ENCODE data around the gene ISG20L2.
"Not testable (repeated sequence)": the region's sequence is repeated elsewhere in the genome, so short reads cannot be mapped to it uniquely, and the experiment has no call there.

The ISG20L2 gene

DNA sequence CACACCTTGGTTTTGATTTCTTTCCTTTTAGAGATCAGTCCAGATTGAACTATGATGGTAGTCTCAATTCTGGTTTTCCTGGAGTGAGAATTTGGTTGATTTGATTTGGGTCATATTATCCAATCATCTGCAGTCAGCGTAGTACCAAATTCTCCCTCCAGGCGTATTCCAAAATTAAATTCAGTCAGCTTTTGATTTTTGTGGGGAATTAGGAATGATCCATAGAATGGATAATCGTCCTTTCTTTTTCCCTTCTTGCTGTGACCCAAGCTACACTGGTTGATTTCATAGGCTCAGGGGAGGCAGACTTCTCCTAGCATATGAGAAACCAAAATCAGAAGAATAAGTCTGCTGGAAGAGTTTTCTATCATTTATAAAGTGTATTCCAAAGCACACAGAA, 43.7 kb upstream of the ISG20L2 start:
- H3K4me3 ChIP-seq (ENCODE audit: low read length), result no peak overlapping the region
- no peak for DNase-seq (ENCODE audit: low read depth)
- TF ChIP-seq, protein P1, sequence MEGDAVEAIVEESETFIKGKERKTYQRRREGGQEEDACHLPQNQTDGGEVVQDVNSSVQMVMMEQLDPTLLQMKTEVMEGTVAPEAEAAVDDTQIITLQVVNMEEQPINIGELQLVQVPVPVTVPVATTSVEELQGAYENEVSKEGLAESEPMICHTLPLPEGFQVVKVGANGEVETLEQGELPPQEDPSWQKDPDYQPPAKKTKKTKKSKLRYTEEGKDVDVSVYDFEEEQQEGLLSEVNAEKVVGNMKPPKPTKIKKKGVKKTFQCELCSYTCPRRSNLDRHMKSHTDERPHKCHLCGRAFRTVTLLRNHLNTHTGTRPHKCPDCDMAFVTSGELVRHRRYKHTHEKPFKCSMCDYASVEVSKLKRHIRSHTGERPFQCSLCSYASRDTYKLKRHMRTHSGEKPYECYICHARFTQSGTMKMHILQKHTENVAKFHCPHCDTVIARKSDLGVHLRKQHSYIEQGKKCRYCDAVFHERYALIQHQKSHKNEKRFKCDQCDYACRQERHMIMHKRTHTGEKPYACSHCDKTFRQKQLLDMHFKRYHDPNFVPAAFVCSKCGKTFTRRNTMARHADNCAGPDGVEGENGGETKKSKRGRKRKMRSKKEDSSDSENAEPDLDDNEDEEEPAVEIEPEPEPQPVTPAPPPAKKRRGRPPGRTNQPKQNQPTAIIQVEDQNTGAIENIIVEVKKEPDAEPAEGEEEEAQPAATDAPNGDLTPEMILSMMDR (IDR thresholded peaks at IDR 0.05; ENCODE audit: insufficient read depth, low read depth, low read length, missing control alignments), result no peak

DNA sequence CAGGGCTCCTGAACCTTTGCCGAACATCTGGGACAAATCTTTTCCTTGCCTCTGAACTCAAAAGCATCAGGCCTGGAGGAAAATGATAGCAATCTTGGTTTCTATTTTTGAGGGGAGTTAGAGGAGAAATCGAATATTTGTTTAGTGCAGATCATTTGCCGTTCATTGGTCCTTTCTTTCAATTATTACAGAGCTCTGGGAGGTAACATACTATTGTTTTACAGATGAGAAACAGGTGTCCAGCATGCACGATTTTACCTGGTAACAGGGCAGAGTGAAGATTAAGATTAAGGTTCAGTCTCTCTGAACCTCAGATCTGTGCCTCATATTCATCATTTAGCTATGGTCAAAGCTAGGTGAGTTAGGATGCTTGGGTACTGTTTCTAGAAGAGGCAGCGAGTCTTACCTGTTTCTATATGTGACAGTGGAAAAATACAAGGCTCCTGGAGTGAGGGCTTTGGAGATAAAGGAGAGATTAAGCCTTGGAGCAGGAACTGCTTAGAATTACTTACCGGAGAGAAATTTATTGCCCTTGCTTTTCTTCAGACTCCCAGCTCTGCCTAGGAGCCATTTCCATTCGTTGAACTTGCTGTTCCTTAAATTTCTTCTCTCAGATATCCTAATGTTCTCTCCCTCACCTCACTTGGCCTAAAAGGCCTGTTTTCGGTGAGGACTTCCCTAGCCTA, 40.2 kb upstream of the ISG20L2 start:
- TF ChIP-seq, protein P1 (IDR thresholded peaks at IDR 0.05; ENCODE audit: insufficient read depth, low read depth, low read length, missing control alignments), result no peak
- peak overlapping the region; percentile 92 for H3K4me3 ChIP-seq (ENCODE audit: low read length)
- no peak for DNase-seq (ENCODE audit: low read depth)

DNA sequence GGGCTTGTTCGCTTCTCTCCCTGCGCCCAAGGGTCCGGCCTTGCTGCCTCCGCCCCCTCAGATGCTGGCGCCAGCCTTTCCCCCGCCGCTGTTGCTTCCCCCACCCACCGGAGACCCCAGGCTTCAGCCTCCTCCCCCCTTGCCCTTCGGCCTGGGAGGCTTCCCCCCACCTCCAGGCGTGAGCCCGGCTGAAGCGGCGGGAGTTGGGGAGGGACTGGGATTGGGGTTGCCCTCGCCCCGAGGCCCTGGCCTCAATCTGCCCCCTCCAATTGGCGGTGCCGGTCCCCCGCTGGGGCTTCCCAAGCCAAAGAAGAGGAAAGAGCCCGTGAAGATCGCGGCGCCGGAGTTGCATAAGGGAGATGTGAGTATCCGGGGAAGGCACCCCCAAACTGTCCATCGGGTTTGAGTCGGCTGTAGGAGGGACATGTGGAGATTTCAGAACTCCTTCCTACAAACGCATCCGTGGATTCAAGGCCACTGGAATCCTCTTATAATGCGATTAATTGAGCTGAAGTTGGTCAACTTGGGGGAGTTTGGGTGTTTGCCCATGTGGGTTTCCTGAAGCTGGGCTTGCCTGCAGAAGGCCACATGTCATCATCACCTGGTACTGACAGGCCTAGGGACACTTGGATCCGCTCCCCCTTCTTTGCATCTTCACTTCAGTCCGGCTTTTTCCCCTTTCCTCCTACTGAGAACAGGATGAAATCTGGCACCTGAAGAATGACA, 39.5 kb upstream of the ISG20L2 start:
- TF ChIP-seq, protein P1 (IDR thresholded peaks at IDR 0.05; ENCODE audit: insufficient read depth, low read depth, low read length, missing control alignments), result no peak
- peak; percentile 30 for DNase-seq (ENCODE audit: low read depth)
- peak overlapping the region; percentile 92 for H3K4me3 ChIP-seq (ENCODE audit: low read length)

DNA sequence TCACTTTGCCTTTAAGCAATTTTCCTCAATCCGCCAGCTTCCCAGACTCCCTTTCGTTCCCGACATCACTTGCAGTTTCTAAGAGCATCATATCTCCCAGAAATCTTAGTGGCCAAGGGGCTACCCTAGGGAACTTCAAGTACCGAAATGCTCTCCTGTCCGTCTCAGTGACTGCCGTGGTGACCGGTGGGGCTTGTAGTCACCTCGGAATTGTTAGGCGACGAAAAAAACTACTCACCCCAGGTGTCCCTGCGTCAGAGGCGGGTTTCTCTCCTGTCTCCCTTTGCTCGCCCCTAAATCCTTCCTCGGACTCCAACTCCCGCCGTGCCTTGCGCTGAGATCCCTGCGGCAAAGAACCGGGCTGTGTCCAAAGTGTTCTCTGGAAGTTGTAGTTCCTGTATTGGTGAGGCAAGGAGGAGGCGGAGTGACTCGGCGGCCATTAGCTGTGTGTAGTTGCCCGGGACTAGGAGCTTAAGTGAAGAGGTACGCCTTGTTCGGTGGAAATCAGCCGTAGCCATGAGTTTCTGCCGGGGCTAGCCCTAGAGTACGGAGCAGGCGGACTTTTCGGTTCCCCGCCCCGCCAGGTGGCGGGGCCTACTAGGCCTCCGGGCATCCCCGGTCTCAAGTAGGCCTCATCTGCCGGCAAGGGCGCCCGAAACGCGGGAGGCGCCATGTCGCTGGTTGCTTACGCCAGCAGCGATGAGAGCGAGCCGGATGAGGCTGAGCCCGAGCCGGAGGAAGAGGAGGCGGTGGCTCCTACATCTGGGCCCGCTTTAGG, 38.7 kb upstream of the ISG20L2 start, which contains the start of gene PRCC:
PRCC (plus strand) TSS at position 435 of the 778 bp plus-strand sequence; CDS start at position 672, 237 bp downstream.
- H3K4me3 ChIP-seq (ENCODE audit: low read length), result peak within 1 kb of the TSS; percentile 92
- TF ChIP-seq, protein P1 (IDR thresholded peaks at IDR 0.05; ENCODE audit: insufficient read depth, low read depth, low read length, missing control alignments), result no peak
- DNase-seq (ENCODE audit: low read depth), result peak; percentile 100

DNA sequence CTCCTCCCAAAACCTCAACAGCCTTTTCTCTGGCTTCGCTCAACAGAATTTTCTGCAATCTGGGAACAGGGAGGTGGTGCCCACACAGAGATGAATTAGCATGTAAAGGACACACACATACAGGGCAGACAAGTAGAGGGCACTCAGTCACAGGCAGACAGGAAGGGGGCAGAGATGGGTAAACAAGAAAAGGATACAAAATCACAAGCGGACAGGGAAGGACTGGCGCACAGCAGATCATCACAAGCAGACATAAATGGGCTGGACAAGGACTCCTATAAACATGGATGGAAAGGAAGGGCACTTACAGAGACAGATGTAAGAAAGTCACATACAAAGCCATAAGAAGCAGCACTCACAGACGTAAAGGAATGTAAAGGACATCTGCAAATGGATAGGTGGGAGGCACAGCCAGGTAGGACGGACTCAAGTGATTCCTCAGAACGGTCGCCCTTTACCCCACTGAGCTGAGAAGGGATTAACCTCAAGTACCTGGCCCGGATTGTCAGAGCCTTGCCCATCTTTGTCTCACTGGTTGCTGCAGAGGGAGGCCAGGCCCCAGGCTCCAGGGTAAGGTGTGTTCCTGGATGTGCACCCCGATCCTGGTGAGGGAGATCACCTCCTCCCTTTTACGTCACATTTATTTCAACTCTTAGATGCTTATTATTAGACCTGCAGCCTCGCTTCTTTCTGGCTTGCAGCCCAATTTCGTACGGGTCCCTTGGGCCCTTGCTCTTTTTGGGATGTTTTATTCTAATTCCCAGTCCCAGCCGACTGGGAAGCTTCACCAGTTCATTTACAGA, 37.9 kb upstream of the ISG20L2 start:
- H3K4me3 ChIP-seq (ENCODE audit: low read length), result peak overlapping the region; percentile 92
- DNase-seq (ENCODE audit: low read depth), result peak; percentile 9

DNA sequence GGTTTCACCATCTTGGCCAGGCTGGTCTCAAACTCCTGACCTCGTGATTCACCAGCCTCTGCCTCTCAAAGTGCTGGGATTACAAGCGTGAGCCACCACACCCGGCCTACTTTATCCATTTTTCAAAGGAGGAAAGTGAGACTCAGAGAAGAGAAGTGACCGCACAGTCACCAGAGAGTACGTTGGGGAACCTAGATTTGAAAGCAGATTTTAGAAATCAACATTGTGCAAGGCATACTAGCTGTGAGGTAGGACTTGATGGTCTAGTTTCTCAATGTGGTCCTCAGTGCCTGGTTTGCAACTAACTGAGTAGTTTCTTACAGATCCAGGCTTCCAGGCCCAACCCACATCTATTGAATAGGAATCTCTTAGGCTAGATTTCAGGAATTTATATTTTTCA, 37.1 kb upstream of the ISG20L2 start:
- TF ChIP-seq, protein P1 (IDR thresholded peaks at IDR 0.05; ENCODE audit: insufficient read depth, low read depth, low read length, missing control alignments), result no peak
- H3K4me3 ChIP-seq (ENCODE audit: low read length), result peak overlapping the region; percentile 92
- no peak for DNase-seq (ENCODE audit: low read depth)

More for the DNA sequence above, 37.9 kb upstream of the ISG20L2 start:
- TF ChIP-seq, protein P1 (IDR thresholded peaks at IDR 0.05; ENCODE audit: insufficient read depth, low read depth, low read length, missing control alignments), result no peak

DNA sequence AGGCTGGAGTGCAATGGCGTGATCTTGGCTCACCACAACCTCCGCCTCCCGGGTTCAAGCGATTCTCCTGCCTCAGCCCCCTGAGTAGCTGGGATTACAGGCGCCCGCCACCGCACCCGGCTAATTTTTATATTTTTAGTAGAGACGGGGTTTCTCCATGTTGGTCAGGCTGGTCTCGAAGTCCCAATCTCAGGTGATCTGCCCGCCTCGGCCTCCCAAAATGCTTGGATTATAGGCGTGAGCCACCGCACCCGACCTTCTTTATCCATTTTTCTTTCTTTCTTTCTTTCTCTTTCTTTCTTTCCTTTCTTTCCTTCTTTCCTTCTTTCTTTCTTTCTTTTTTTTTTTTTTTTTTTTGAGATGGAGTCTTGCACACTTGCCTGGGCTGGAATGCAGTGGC, 36.6 kb upstream of the ISG20L2 start:
- DNase-seq (ENCODE audit: low read depth); H3K4me3 ChIP-seq (ENCODE audit: low read length): not testable (repeated sequence)
